ENCODE data around the gene MLF2.
"Not testable (repeated sequence)": the region's sequence is repeated elsewhere in the genome, so short reads cannot be mapped to it uniquely, and the experiment has no call there.

Gene MLF2

GRCh38 chr12:6725350-6725749 is 27.6 kb downstream of the MLF2 start:
- no peak for DNase-seq

DNA sequence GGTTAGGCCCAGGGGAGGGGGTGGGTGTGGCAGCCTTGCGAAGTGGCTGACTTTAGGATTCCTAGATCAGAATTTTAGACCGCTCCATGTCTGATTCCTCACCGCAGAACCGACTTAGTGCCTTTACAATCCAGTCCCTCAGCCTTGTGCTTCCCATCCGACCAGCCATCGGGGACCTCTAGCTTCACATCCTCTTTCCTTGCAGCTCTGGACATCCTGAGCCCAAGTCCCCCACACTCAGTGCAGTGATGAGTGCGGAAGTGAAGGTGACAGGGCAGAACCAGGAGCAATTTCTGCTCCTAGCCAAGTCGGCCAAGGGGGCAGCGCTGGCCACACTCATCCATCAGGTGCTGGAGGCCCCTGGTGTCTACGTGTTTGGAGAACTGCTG is 28.5 kb downstream of the MLF2 start:
- no peak for DNase-seq

DNA sequence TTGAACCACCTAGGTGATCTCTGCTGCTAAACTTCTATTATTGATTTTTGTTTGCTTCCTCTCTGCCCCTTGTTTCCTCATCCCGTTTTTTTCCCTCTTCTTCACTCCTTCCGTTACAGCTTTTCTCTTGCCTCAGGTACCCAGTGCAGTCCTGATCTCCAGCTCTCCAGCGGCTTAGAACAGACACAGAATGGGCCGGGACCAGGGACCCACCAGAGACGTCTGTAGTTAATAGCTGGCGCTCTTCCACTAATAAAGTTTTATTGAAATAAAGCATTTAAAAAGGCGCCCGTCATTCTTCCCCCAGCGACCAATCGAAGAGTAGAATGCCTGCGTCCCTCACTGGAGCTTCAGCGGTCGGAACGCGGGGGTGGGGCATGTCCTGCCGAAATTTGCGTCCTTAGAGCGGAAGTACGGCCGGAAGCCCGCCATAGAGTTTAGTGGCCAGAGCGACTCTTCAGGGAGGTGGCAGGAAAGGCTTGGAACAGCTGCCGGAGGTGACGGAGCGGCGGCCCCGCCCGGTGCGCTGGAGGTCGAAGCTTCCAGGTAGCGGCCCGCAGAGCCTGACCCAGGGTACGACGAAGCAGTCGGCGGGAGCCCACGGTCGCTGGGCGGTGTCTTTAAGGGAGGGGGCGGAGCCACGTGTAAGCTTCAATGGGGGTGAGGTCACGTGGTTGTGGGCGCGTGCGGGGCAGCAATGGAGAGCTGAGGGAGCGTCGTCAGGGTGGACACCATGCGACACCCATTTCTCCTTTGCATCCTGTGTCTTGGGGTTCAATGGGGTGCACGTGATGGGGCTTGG is 29.1 kb downstream of the MLF2 start, which contains the start of gene COPS7A:
COPS7A (plus strand) TSS at position 440 of the 802 bp plus-strand sequence. CDS start 611 bp downstream, outside the sequence.
- peak; percentile 97 for DNase-seq

- no peak for DNase-seq
Observed at GRCh38 chr12:6722863-6723262, 30.1 kb downstream of the MLF2 start.

- DNase-seq, result no peak
Observed at GRCh38 chr12:6716874-6717437, 36.0 kb downstream of the MLF2 start.

- DNase-seq, result not testable (repeated sequence)
Observed at GRCh38 chr12:6716031-6716873, 36.7 kb downstream of the MLF2 start.

- DNase-seq, result no peak
Observed at GRCh38 chr12:6708960-6709394, 44.0 kb downstream of the MLF2 start.

- not testable (repeated sequence) for DNase-seq
Observed at GRCh38 chr12:6708351-6708750, 44.6 kb downstream of the MLF2 start.

GRCh38 chr12:6703631-6704030 is 49.3 kb downstream of the MLF2 start:
- no peak for DNase-seq

DNA sequence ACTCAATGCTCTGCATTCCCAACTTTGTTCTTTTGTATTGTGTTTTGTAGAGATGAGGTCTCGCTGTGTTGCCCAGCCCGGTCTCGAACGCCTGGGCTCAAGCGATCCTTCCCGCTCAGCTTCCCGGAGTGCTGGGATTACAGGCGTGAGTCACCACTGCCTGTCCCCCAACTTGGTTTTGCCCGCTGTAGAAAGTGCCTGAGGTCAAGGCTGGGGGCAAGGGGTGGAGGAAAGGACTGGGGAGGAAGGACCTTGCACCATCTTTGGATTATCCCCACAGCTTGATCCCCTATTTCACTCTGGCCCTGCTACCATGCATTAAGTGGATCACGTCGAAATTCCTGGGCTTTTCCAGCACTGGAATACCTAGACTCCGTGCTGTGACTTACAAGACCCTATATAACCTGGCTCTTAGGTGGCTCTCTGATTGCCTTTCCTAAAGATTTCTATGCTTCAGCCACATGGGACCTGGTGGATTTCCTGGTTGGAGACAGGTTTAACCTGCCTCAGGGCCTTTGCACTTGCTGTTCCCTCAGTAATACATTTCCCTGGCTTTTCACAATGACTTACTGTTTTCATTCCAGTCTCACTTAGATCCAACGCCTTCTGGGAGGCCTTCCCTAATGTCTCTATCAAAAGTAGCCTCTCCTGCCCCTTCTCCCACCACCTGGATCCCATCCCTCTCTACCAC is 51.7 kb downstream of the MLF2 start:
- no peak for DNase-seq

DNA sequence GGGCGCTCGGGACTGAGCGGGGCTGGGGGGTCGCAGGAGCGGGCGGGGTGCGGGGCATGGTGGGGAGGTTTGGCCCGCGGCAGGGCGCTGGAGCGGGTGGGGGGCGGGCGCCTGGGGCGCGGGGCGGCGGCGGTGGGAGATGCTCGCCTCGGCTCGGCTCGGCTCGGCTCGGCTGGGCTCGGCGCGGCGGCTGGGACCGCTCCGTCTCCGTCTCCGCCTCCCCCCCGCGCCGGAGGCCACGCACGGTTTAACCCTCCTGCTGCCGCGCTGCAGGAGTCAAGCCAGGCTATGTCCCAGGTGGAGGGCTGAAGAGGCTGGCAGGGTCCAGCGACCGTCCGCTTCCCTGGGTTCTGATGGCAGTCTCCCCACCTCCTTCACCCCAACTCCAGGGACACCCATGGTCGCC is 52.3 kb downstream of the MLF2 start, which contains the start of gene PIANP:
PIANP (minus strand) TSS at position 170 of the 406 bp plus-strand sequence. CDS start 2,754 bp downstream, outside the sequence.
- peak; percentile 81 for DNase-seq

DNA sequence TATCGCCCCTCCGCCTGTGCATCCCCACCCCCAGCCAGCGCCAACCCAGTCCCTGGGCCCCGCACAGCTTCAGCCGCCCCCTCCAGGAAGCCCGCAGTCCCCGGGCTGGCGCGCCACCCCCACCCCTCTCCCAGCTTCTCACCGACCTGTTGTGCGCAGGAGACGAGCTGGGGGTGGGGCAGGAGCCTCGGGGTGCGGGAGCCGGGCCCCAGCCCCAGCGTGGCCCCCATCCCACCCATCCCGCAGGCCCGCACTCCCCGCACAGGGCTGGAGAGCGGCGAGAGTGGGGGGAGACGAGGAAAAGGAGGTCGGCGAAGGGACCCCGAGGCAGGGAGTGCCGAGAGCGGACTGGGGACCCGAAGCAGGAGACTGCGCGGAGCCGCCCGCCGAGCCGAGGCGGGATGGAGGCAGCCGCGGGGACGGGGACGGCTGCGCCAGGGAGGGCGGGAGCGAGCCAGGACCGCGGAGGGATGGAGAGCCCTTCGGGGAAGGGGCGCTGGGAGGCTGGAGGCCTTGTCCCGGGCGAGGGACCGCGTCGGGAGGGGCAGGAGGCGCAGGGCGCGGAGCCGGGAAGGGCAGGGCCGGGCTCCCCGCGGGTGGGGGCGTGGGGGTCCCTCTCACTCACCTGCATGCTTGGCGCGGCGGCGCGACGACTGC is 52.8 kb downstream of the MLF2 start:
- DNase-seq, result peak; percentile 58

DNA sequence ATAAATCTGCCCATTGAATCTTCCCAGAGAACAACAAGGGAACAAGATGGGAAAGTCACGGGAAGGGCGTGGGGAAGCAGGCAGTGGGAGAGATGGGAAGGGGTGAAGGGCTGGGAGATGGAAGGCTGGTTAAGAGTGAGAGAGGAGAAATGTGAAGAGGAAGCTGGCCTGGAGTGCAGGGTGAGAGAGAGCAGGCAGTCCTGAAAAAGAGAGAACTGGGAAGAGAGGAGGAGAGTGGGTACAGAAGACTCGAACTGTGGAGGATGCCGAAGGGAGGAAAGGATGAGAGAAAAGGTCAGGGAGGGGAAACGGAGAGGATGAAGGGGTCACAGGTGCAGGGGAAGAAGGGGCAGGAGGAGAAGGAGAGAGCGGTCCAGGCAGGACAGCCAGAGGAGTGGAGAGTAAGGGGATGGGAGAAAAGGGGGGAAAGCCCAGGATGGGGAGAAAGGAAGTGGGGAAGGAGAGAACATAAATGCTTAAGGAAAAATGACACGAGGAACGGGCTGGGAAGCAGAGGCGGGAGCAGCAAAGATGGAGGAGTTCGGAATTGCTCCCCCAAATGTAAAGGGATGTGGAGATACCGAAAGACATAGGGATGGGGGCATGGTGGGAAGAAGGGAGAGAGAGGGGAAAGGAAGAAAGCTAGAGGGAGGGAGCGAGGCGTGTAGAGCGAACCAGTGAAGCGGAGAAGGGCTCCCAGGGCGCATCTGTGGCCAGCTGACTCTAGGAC is 53.5 kb downstream of the MLF2 start:
- DNase-seq, result no peak

DNA sequence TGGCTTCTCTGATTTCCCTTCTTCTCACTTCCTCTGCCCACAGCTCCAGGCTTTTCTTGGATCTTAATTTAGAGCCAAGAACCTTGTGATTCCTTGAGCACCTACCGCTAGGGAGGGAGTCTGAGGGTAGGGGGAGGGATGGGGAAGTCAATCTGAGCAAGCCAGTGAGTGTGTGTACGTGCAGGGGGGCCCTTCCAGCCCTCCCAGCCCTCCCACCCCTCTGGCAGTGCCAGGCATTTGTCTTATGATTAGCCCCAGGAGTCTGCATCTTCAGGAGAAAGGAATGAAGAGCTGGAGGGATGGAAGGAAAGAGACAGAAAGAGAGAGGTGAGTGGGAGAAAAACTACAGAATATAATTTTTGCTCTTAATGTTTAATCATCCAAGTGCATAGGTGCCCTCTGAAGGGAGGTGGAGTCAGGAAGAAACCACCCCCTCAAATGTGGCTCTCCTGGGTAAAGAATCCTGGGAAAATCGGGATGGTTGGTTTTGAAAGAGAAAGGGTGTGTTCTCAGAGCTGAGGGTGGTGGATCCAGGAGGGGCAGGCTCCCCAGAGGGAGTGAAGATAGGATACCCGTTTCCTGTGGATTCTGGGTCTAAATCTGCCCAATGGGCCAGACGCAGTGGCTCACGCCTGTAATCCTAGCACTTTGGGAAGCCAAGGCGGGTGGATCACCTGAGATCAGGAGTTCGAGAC is 54.4 kb downstream of the MLF2 start:
- DNase-seq, result no peak
